ENCODE data around the gene THPO. TPM values are rescaled to one million over a fixed set of nuclear protein-coding genes. Genes with fewer than 3 reads are reported as not detected.

The THPO gene
- total and polyA plus RNA-seq, 10 of the 15 experiments (the other 5 are each of a cell fraction or from before 2014, with no cell fraction given): not detected

DNA sequence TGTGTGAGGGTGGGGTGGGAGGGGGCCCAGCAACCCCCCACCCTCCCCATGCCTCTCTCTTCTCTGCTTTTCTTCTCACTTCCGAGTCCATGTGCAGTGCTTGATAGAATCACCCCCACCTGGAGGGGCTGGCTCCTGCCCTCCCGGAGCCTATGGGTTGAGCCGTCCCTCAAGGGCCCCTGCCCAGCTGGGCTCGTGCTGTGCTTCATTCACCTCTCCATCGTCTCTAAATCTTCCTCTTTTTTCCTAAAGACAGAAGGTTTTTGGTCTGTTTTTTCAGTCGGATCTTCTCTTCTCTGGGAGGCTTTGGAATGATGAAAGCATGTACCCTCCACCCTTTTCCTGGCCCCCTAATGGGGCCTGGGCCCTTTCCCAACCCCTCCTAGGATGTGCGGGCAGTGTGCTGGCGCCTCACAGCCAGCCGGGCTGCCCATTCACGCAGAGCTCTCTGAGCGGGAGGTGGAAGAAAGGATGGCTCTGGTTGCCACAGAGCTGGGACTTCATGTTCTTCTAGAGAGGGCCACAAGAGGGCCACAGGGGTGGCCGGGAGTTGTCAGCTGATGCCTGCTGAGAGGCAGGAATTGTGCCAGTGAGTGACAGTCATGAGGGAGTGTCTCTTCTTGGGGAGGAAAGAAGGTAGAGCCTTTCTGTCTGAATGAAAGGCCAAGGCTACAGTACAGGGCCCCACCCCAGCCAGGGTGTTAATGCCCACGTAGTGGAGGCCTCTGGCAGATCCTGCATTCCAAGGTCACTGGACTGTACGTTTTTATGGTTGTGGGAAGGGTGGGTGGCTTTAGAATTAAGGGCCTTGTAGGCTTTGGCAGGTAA is 32.5 kb downstream of the THPO start:
- Histone ChIP-seq H3K9me3 (replicated peaks; ENCODE audit: control insufficient read depth, insufficient read depth, low read length) (no peaks in the 10 kb centered on the region), H3K27me3 (replicated peaks in 1 of 2; ENCODE audit: control insufficient read depth in 2 of 2, insufficient read depth in 2 of 2, low read length in 1 of 2) (no peaks in the 10 kb centered on the region), H3K4me1 (ENCODE audit: control insufficient read depth, insufficient read depth, low read length) (peaks cover 2% of the 10 kb centered on the region; the same call in 1 of the 2 replicates), H3K27ac (ENCODE audit: control insufficient read depth, insufficient read depth) (no peak overlapping the region), H3K36me3 (ENCODE audit: control insufficient read depth in 2 of 2, insufficient read depth in 2 of 2, low read length in 1 of 2) (no peaks in the 10 kb centered on the region), H2AFZ (ENCODE audit: control insufficient read depth, low read depth, low read length) (no peak overlapping the region), H3K9ac (ENCODE audit: control insufficient read depth, insufficient read depth, low read length) (no peak overlapping the region), H3K4me3 (no peak overlapping the region), H4K20me1 (ENCODE audit: control insufficient read depth, insufficient read depth) (no peaks in the 10 kb centered on the region), H3K79me2 (ENCODE audit: control insufficient read depth, insufficient read depth, low read length) (no peaks in the 10 kb centered on the region), H3K4me2 (ENCODE audit: control insufficient read depth, insufficient read depth) (no peak overlapping the region)
- CTCF ChIA-PET: interaction anchor here (0.6 kb wide), 1 partner anchor 8 kb away, joined by 3 read pairs; no protein-coding TSS in a partner anchor
- RAD21 ChIA-PET (ENCODE audit: unreplicated experiment): no interaction called here
- in situ Hi-C loops (cut with MboI) (no loop called here), intact Hi-C loops (cut with micrococcal nuclease; ENCODE audit: unreplicated experiment) (no loop called here)
- BruUV-seq (replicated peaks): no TSS peak
- FAIRE-seq (no peak), ATAC-seq (peak; percentile 92), DNase-seq (ENCODE audit: low read depth, low spot score) (no peak)
- WGBS (ENCODE audit: insufficient coverage, insufficient replicate concordance, low lambda C conversion rate, missing lambda C conversion rate): 53% methylated on average over 14 of the region's 14 CpGs
- SMC1A ChIA-PET (ENCODE audit: uncharacterized antibody, unreplicated experiment): no interaction called here
- POLR2A ChIA-PET: no interaction called here
- TF ChIP-seq DPF2 (IDR thresholded peaks at IDR 0.05) (no peak), RCOR1 (conservative IDR thresholded peaks at IDR 0.05; ENCODE audit: low read depth, low read length) (no peak), PKNOX1 (IDR thresholded peaks at IDR 0.05) (peak; percentile 90), EZH2 (IDR thresholded peaks at IDR 0.05; ENCODE audit: borderline replicate concordance, control insufficient read depth, low read depth, low read length) (no peak), NFIC (IDR thresholded peaks at IDR 0.05; ENCODE audit: low read depth, low read length) (no peak), ZNF217 (IDR thresholded peaks at IDR 0.05) (no peak), MTA2 (IDR thresholded peaks at IDR 0.05; ENCODE audit: low read depth) (no peak), TARDBP (IDR thresholded peaks at IDR 0.05; ENCODE audit: borderline replicate concordance) (no peak), NKRF (conservative IDR thresholded peaks at IDR 0.05) (no peak), ZNF207 (IDR thresholded peaks at IDR 0.05; ENCODE audit: borderline replicate concordance) (no peak), MTA3 (IDR thresholded peaks at IDR 0.05; ENCODE audit: borderline replicate concordance, low read length) (no peak), ZNF274 (IDR thresholded peaks at IDR 0.05; ENCODE audit: insufficient read depth, insufficient read length) (no peak), USF2 (IDR thresholded peaks at IDR 0.05; ENCODE audit: borderline replicate concordance, low read depth, low read length) (no peak), CHD1 (IDR thresholded peaks at IDR 0.05; ENCODE audit: low read depth, low read length) (no peak), ATF2 (IDR thresholded peaks at IDR 0.05; ENCODE audit: low read length) (no peak), RUNX3 (IDR thresholded peaks at IDR 0.05; ENCODE audit: low read length) (no peak), CEBPB (IDR thresholded peaks at IDR 0.05; ENCODE audit: borderline replicate concordance in 1 of 2, low read depth in 2 of 2, low read length in 2 of 2) (no peak)
- TF ChIP-seq, protein P1, sequence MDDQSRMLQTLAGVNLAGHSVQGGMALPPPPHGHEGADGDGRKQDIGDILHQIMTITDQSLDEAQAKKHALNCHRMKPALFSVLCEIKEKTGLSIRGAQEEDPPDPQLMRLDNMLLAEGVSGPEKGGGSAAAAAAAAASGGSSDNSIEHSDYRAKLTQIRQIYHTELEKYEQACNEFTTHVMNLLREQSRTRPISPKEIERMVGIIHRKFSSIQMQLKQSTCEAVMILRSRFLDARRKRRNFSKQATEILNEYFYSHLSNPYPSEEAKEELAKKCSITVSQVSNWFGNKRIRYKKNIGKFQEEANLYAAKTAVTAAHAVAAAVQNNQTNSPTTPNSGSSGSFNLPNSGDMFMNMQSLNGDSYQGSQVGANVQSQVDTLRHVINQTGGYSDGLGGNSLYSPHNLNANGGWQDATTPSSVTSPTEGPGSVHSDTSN (IDR thresholded peaks at IDR 0.05; ENCODE audit: insufficient replicate concordance, low read depth, low read length): peak; percentile 69
